DMS 273 treated with DMSO at 0.1 percent for 48 hours (cell line): Measurements from ENCODE around the gene IL6R.
"Not testable (repeated sequence)": the region's sequence is repeated elsewhere in the genome, so short reads cannot be mapped to it uniquely, and the experiment has no call there.

Source experiments
- DNase-seq: peaks from one replicate; lab custom pipeline; 2025; lab: John Stamatoyannopoulos, UW

IL6R gene

GRCh38 chr1:154406886-154407197, 1.7 kb downstream of the IL6R start:
- DNase-seq, result no peak

GRCh38 chr1:154407198-154408091, 2.3 kb downstream of the IL6R start:
- DNase-seq, result no peak

DNA sequence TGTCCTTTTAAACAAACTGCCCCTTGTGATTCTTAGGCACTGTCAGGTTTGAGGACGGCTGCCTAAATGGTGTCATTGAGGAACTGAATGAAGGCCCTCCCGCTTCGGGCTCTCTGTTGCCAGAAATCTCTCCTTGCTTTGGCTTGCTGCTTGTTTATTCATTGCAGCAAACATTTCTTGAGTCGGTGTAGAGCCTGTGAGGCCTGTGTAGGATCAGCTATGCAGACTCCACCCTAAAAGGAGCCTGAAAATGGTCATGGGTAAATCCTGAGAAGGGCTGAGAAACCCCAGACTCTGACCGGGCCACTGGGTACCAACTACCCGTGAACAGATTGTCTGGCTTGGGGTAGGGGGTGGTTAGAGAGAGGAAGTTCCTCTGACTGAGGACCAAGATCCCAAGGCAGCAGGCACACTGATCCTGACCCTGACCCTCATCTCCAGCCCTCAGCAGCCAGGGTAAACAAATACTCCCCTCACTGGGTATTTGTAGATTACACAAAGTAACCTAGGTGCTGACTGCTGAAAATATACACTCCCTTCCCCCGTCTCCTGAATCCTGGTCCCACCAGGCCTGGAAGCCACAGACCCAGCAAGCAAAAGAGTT, 3.1 kb downstream of the IL6R start:
- DNase-seq, result no peak

DNA sequence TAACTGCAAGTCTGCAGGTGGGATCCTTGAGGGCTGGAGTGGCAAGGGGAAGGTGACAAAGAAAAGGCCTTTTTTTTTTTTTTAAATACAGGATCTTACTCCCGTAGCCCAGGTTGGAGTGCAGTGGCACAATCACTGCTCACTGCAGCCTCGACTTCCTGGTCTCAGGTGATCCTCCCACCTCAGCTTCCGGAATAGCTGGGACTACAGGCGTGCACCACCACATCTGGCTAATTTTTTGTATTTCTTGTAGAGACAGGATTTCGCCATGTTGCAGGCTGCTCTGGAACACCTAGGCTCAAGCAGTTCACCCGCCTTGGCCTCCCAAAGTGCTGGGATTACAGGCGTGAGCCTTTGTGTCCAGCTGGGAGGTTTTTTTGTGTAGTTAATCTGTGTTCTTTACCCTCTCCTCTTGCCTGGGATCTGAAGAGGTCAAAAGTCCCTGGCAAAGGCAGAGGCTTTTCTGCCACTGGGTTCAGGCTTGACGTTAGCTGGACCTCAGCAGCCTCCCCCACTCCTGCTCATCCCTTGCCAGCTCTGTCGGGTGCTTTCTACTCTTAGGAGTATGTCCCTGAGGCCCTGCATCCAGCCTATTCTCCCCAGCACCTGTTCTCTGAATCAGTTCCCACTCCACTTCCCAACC, 5.2 kb downstream of the IL6R start:
- DNase-seq, result no peak

DNA sequence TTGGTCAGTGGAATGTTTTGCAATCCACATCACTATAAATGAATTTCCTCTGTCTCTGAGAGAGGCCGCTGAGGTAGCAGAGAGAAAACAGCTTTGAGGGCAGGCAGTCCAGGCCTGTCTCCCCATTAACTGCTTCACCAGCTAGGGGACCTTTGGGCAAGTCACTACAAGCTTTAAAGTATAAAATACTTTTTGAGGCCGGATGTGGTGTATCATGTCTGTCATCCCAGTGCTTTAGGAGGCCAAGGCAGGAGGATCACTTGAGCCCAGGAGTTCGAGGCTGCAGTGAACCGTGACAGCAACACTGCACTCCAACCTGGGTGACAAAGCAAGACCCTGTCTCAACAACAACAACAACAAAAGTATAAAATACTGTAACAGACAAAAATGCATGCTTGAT, 6.4 kb downstream of the IL6R start:
- no peak for DNase-seq

DNA sequence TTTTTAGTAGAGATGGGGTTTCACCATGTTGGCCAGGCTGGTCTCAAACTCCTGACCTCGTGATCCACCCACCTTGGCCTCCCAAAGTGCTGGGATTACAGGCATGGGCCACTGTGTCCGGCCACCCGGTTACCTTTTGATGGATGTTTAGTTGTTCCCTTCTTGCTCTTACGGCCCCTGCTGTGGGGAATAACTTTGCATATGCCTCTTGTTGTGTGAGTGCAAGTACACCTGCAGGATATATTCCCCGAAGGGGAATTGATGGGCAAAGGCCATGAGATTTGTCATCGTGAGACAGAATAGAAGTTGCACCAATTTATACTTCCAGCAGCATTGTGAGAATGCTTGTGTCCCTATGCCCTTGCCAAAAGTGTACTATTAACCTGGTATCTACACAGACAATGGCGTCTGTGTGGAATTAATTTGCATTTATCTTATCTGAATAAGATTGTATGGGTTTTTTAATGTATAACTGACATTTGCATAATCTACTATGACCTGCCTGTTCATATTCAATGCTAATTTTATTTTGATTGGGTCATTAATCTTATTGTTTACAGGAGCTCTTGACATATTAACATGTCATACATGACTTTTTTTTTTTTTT, 8.1 kb downstream of the IL6R start:
- no peak for DNase-seq

DNA sequence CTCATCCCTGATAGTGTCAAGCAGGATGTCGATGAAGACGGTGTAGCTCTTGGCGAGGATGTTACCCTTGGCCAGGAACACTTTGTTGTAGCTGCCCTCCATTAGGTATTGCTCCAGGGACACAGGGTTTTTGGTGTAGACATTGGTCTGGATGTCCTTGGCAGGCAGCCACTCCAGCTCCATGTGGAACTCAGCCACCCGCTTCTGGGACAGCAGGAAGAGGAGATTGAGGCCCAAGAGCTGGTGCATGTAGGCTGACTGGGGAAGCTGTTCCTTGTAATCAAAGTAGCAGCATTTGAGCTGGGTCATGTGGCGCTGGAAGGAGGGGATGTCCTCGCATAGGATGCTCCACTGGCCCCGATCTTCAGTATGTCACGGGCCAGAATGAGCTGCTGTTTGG, 9.5 kb downstream of the IL6R start:
- no peak for DNase-seq

DNA sequence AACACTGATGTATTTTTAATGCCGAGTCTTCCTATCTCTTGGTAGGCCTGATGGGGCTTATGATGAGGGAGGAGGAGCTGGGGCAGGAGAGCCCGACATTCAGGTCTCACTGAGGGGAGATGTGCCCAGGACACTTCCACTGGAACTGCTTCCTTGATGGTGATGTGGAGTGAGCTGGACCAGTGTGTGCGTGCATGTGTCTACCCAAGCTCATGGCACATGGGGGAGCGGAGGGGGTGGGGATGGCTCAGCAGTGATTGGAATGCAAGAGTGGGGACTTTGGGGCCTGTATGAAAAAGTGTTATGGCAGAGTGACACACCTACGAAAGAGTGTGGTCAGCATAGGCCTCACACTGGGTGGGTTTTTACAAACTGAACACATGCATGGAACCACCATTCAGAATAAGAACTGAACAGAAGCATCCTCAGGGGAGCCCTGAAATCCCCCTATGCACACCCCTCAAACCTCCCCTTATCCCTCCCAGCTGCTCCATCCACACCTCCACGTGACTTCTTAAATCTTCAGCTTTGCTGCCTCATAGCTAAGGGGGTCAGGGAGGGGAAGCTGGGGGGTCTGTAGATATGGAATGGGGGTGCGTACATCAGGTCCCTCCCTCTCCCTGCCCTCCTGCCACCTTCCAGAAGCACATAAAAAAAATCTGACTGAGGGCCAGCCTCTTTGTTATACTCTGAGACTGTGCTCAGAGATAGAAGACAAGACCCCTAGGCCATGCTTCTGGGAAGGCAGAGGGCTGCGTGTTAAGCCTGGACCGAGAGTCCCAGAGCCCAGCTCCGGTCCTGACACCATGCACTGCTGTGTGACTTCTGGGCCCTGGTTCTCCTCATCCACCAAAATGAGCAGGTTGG, 11.6 kb downstream of the IL6R start:
- DNase-seq, result no peak

GRCh38 chr1:154417338-154417608, 12.1 kb downstream of the IL6R start:
- DNase-seq, result no peak

DNA sequence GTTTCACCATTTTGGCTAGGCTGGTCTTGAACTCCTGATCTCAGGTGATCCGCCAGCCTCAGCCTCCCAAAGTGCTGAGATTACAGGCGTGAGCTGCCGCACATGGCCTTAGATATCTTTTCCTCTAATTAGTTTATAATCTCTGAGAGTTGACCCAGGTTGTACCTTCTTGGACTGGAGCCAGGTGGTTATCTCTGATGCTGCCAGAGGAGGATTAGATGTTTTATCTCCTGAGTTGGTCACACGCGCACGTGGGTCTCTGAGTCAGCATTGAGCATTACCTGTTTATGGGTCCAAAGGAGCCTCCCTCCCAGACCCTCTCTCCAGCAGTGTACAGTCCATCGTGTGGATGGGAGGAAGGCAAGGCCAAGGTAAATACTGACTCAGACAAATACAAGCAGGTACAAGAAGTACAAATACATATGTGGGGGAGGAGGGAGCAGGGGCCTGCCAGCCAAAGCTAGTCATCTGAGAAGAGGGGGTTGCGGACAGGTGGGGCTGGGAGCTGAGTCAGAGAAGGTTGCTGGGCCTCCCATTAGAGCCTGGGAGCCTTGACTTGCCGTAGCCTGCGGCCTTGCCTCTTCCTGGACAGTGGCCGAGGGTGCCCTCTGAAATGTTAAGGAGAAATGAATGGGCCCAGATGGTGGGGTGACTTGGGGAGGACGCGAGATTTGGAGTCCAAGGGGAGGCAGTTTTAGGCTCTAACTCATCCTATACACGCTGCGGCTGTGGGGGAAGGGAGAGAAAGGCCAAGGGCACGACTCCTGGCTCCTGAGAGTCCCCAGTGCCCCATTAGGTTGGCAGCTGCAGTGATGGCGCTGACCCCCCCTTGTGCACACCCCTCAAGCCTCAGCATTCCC, 13.1 kb downstream of the IL6R start:
- no peak for DNase-seq

DNA sequence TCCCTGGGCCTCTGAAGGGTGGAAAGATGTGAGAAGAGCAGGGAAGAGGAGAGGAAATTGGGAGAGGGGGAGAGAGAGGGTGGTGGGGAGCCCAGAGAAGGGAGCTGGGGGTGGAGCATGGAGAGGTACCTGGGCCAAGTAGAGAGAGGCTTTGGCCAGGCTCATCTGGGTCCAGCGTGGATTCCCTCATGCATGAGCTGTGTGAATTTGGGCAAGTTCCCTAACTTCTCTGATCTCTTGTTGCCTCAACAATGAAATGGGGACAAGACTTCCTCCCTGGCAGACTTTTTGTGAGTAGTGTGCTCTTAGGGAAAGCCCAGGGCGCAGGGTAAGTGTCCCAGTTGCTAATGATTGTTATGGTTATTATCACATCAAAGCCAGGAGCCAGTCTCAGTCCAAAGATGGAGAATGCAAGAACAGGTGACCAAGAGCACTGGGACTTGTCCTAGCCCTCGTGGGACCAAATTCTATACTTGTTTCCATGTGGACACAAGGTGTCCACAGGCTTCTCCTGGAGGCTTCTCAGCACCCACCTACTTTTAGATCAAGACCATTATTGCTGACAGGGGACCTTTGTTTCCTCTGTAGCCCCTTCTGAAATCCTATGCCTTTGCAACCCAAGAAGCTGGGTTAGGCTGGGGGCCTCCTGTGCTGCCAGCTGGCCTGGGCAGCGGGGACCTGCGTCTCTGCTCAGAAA, 13.9 kb downstream of the IL6R start:
- no peak for DNase-seq

- no peak for DNase-seq
Measured at GRCh38 chr1:154419620-154420571, 14.8 kb downstream of the IL6R start.

DNA sequence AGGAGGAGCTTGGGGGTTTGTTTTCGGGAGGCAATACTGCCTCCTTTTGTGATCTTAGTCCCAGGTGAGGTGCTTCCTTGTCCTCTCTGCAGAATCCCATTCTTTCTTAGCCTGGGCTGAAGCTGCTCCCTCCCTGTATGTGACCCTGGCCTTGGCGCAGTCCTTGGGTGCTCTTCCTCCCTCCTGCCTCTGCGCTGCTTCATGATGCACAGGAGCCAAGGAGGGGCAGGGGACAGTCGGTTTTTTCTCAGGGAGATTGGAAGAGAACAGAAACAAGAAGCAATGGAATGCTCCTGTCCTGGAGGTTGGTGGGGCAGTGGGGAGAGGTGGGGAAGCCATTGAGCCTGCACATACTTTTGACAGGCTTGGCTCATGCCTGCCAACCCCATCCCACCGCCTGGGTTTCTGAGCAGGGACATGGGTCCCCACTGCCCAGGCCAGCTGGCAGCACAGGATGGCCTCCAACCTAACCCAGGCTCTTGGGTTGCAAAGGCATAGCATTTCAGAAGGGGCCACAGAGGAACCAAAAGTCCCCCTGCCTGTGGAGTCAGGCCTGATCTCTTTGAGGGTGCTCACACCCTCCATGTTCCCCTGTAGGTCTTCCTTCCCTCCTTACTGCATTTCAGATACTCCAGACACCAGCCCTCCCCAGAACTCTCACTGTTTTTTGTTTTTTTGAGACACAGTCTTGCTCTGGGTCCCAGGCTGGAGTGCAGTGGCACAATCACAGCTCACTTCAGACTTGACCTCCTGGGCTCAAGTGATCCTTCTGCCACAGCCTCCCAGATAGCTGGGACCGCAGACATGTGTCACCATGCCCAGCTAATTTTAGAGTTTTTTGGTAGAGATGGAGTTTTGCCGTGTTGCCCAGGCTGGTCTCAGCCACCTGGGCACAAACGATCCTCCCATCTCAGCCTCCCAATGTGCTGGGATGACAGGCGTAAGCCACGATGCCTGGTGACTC, 16.1 kb downstream of the IL6R start:
- no peak for DNase-seq

- DNase-seq, result not testable (repeated sequence)
Measured at GRCh38 chr1:154422049-154422448, 16.9 kb downstream of the IL6R start.

GRCh38 chr1:154422521-154422920, 17.4 kb downstream of the IL6R start:
- DNase-seq, result no peak

GRCh38 chr1:154423304-154423987, 18.3 kb downstream of the IL6R start:
- no peak for DNase-seq

DNA sequence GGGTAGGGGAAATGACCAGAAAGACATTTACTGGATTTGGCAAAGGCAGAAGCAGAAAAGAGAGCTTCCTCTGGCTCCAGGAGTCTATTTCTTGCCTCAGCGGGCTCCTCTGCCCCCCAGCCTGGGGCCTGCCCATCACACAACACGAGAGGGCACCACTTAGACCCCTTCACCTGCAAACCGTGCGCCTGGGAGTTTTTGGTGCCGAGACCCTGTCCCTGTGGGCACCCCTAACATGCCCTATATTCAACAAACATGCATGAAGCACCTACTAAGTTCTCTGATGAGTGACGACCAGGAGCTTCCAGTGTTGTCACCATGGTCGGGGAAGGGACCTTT, 18.8 kb downstream of the IL6R start:
- no peak for DNase-seq

- no peak for DNase-seq
Measured at GRCh38 chr1:154425172-154425571, 20.0 kb downstream of the IL6R start.
